GM19023 (cell line): Measurements from ENCODE around the gene DEPDC1B.
A peak's percentile ranks its signal among the peaks of the same experiment; 100 is the strongest.
"Not testable (repeated sequence)": the region's sequence is repeated elsewhere in the genome, so short reads cannot be mapped to it uniquely, and the experiment has no call there.

Experiments used
- ATAC-seq: cut with Tn5 transposase; IDR thresholded peaks from one replicate; pipeline ENCODE4 v1.9.1; 2021; ENCODE audit warnings: mild to moderate bottlenecking, moderate library complexity; ENCODE audit not compliant: unreplicated experiment

DEPDC1B gene

DNA sequence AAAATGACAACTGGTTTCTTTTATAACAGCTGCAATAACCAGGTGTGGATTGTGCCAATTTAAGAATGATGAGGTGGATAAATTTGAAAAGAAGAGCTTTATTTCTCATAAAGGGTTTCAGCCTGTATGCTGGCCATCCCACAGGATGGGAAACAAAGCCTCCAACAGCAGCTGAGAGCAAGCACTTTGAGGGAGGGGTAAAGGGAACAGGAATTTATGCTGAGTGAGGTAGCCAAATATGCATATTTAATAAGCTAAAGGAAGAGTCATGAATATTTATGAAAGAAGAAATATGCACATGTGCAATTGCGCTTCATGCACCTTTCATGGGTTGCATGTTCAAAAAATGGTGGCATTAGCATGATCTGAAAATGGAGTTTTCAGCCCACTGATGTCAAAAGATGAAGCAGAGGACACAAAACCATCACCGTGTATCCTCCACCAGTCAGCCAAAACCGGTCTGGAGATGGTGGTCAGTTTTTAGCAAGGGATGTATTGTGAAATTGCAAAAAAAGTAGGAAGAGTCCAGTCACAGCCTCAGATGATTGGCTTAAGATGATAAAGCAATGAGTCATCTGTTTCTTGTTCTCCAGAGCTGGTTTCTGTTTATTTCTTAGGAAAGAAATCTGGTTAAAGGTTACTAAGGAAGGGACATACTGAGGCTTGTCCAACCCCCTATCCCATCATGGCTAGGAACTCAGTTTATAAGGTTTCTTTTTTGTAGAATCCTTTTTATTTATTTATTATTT is 47.9 kb downstream of the DEPDC1B start:
- ATAC-seq: no peak

DNA sequence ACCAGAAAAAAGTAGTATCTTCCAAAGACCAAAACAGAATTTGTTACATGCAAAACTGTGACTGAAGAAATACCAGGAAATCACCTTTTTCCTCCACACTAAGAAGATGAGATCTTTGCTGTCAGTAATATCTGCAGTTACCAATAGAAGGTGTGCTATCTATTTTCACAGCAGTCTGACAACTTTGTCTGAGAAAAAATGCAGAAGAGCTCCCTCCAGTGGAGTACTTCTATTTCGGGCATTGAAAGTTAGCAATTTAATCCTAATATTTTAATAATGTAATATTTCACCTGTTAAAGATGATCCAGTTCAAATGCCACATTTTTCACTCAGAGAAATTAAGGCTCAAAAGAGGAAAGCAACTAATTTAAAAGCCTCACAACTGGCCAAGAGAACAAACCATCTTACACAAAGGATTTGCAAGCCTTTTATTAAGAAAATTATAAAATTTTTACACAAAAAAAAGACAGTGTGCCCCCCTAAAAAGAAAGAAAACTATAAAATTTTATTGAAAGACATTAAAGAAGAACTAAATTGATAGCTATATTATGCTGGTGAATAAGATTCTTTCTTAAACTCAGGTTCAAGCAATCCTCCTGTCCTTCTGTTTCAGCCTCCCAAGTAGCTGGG is 50.6 kb downstream of the DEPDC1B start:
- ATAC-seq: no peak

DNA sequence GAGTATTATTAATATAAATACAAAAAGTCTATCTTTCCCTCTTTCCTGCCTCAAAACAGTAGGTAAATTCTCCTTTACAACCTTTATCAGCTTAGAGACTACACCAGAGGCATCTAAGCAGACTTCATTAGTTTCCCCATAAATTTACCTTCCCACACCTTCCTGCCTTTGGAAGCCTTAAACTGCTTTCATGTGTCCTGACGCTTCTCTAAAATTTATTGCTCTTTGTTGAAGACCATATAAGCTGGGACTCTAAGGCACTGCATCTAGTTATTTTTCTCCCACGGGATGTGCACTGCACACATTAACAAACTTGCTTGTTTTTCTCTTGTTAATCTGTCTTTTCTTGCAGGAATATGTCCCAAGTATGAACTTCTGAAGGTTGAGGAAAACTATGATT is 51.8 kb downstream of the DEPDC1B start:
- no peak for ATAC-seq

DNA sequence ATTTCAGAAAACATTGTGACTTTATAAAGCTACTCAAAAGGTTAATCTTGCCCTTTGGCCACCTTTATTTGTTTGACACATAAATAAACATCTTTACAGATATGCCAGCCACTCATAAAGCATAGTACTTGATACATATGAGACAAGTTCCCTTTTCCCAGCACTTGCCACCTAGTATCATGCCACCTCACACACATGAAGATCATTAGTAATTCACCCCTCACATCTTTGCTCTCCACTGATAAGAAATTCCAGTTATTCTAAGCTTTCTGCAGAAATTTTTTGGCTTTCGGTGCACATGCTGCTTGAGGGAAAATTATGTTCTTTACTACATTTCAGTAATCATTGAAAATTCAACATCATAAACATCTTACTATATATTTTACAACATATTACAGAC is 59.1 kb downstream of the DEPDC1B start:
- ATAC-seq: no peak

DNA sequence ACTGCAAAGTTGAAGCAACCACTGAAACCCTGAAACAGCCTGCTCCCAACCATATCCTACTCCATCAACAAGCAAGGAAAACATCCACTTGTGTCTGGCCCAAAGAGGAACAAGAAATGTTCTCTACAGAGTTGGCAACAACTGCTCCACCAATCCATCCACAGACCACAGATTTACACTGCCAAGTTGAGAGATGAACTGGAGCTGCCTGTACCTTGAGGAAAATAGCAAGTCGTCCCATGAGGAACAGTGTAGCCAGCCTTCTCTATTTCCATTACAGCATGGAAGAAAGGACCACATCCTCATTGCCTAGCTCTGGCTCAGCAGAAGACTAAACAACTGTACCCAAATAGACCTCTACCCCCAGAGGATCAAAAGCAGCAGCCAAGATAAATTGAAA is 60.4 kb downstream of the DEPDC1B start:
- ATAC-seq: no peak

DNA sequence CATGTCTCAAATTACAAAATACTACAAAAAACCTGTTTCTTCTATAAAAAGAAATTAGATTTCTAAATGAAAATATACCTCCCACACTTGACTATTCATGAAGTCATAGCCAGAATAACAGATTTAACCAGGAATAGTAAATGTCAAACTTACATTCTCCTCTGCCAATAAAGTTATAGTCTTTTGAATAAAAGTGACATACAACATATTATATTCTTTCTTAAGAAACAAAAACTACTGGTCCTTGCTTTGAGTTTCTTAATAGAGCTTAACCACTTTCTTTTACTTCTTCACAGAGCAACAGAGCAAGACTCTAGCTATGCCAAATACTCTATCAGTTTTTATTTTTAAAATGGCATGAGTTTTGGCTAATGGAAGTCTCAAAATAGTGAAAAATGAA is 61.7 kb downstream of the DEPDC1B start:
- ATAC-seq: no peak

DNA sequence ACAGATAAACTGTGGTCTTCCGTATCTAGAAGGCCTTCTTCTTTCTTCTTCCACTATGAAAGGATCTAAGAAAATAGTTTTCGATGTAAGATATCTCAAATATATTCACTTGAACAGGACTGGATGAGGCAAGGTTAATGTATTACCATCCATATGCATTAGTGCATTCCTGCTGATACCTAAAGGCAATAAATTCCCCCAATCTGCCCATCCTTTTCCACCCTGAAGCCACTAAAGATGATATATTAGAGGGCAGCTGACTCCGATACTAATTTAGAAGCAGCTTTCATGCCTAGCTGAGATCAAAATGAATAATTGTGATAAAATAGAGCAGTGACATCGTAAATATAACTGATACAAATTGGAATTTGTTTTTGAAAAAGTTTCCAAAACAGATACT is 63.3 kb downstream of the DEPDC1B start:
- no peak for ATAC-seq

DNA sequence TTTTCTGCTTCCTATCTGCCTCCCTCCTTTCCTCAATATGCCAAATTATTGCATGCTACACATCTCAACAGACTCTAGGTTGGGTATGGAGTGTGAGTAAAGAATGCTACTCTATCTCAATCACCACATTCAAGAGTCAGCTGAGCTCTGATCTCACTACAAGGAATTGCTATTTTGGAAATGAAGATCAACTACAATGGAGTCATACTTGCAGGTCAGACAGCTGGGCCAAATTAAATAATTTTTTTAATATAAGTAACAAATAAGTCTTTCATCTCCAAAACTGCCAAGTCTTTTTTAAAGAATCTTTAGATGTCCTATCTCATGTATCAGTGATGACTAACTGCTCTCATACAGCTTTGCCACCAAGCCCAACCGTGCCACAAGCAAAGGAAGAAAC is 64.0 kb downstream of the DEPDC1B start:
- no peak for ATAC-seq

DNA sequence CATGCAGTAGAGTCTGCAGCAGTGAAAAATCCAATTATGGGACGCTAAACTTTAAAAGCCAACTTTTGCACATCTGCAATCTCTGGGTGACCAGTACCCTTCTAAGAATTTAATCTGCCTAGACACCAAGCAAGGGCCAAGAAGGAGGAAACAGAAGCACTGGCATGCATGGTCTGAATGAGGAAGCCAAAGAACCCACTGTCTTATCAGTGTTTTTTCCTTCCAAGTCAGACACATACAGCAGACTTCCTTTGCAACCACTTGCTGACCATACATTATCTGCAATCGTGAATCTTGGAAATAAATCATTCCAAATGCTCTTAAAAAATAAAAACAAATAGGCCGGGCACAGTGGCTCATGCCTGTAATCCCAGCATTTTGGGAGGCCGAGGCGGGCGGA is 65.9 kb downstream of the DEPDC1B start:
- no peak for ATAC-seq

DNA sequence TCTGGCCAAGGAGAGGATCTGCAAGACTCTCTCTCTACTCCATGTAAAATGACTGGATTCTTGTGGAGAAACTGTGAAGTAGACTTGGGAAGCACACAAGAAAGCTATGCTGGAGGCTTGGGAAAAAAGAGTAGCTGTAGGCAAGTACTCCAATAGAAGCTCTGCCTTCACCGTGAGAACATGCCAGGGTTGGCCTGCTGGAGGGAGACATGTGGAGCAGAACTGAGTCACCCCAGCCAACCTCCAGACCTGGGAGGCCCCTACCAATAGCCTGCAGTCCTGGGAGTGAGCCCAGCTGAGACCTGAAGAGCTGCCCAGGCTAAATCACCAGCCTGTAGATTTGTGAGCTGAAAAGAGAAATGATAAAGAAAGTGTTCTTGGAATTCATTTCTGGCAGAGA is 66.6 kb downstream of the DEPDC1B start:
- no peak for ATAC-seq

DNA sequence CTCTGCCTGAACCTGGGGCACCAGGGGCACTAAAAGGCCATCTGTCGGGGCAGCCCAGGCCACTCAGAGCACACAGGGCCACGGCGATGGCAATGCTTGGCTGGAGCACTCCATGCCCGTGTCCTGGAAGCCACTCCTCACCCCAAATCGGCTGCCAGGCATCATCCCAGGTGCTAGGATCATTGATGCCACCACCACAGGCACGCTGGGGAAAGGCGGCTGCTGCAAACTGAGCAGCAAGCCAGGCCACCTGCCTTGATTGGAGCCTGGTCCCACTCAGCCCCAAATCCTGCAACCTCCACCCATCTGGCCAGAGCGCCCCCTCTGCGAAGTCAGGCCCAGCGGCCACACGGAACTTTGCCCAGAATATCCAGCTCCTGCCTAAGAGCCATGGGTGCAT is 67.8 kb downstream of the DEPDC1B start:
- no peak for ATAC-seq

DNA sequence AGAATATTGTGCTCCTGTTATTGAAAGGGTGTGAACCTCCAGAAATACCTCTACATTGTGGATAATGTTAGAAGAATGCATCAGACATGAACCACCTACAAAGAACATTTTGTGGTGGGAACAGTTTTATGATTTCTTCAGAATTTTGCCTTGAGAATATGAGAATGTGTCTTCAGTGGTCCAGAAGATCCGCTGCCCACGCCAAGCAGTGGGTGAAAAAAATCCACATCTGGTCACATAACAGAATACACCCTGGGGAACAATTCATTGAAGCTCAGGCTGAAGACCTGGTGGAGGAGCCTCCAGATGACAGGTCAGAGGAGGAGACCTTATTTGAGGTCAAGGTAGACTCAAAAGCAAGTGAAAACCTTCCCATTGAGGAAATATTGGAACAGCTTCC is 69.1 kb downstream of the DEPDC1B start:
- no peak for ATAC-seq

DNA sequence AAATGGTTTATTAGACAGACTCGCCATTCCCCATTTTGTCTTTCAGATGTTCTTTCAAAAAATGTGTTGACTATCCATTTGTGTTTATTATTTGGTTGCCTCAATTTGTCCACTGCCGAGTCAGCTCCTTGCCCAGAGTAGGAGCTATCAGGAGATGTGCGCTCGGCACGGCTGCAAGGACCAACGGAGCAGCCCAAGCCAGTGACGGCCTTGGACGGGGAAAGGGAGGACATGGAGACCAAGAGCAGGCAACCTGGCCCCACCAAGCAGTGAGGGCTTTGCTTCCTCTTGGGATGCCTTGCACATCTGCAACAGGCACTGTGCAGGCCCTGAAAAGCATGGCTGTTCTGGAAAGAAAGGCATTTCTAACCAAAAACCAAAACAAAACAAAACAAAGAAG is 69.8 kb downstream of the DEPDC1B start:
- ATAC-seq: no peak

DNA sequence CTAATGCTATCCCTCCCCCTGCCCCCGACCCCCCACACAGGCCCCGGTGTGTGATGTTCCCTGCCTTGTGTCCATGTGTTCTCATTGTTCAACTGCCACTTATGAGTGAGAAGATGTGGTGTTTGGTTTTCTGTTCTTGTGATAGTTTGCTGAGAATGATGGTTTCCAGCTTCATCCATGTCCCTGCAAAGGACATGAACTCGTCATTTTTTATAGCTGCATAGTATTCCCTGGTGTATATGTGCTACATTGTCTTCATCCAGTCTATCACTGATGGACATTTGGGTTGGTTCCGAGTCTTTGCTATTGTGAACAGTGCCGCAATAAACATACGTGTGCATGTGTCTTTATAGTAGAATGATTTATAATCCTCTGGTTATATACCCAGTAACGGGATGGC is 75.1 kb downstream of the DEPDC1B start:
- ATAC-seq: not testable (repeated sequence)

DNA sequence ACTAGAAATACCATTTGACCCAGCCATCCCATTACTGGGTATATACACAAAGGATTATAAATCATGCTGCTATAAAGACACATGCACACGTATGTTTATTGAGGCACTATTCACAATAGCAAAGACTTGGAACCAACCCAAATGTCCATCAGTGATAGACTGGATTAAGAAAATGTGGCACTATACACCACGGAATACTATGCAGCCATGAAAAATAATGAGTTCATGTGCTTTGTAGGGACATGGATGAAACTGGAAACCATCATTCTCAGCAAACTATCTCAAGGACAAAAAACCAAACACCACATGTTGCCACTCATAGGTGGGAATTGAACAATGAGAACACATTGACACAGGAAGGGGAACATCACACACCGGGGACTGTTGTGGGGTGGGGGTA is 79.2 kb downstream of the DEPDC1B start:
- ATAC-seq: not testable (repeated sequence)

DNA sequence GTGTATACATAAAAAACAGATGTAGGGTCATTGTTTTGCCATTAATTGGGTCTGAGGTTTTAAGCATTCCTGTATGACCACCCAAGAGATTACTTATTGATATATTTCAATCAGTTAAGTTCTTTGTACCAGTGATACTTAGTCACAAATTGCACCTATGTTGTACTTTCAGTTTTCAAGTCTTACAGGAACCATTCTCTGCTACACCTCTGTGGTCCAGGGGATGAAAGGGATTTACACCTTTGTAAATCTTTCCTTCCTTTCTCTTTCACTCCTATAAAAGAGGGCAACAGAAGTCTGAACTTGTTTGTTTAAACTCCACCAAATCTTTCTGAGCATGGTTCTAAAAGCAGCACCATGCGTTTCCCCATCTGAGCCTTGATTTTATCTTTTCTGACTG is 86.1 kb downstream of the DEPDC1B start:
- no peak for ATAC-seq

DNA sequence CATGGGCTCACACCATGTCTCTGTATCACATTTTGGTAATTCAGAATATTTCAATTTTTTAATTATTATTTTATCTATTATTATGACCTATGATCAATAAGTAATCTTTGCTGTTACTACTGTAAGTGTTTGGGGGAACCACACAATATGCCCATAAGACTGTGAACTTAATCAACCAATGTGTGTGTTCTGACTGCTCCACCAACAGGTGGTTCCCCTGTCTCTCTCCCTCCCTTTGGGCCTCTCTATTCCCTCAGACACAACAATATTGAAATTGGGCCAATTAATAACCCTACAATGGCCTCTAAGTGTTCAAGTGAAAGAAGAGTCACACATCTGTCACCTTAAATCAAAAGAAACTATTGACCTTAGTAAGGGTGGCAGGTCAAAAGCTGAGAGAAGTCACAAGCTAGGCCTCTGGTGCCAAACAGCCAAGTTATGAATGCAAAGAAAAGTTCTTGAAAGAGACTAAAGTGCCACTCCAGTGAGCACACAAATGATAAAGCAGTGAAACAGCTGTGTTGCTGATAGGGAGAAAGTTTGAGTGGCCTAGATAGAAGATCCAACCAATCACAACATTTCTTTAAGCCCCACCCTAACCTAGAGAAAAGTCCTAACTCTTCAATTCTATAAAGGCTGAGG is 88.7 kb downstream of the DEPDC1B start:
- no peak for ATAC-seq

DNA sequence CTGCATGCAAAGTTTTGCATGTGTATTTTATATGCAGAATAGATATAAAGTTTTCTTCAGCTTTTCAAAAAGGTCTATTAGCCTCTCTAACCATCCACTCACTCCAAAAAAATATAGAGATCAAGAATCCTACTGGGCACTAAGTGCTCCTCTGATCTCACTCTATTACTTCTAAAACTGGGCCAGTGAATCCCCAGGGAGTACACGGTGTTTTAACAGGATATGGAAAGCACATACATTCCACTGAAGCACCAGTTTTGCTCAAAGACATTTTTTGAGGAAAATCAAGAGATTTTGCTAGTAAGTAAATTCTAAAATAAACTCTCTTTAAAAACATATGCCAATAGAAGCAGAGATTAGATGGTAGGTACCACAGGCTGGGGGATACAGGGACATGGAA is 95.2 kb downstream of the DEPDC1B start:
- no peak for ATAC-seq

DNA sequence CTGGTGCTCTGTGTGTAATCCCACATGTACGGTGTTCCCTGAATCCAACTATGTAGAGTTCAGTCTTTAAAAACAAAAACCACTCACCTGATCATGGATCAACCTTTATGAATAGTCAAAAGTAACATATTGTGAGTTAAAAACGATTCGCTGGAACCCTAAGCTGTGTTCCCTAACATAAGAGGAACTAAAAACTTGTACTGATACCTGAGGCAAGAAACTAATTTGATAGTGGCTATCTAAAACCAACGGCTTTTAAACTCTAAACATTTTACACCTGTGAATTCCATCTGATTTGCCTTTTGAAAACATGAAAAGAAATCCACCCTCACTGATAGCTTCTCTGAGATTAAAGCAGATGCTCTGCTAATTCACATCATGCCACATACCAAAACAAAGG is 101.5 kb downstream of the DEPDC1B start:
- ATAC-seq: no peak

DNA sequence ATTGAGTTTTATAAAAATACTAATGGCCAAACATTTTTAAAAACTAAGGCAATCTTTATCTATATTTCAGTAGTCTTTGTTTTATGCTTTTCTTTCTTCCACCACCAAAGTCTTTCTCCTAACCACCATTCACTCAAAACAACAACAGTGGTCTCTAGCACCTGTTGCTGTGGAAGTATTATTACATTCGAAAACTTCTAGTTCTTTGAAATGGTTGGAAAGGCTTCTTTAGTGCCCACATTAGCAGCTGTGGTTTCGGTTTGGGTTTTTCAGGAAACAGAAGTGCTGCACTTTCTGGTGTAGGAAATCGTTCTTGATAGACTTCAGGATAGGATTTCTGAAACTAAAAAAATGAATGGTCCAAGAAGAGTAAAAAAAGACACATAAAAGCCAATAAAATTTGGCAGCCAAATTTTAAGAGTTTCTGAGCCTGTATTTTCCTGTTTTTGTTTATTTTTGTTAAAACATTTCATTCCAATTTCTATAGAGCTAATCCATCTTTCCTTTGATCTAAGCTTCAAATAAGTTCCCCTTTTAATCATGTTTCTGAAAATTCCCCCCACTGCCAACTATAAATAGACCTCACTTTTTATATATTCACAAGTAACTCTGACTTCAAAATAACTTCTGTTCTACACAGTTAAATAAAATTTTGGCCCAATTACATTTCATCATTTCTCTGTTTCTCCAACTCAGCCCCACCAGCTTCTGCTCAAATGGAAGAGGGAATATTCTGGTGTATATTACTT is 102.2 kb downstream of the DEPDC1B start:
- ATAC-seq: peak; percentile 74

DNA sequence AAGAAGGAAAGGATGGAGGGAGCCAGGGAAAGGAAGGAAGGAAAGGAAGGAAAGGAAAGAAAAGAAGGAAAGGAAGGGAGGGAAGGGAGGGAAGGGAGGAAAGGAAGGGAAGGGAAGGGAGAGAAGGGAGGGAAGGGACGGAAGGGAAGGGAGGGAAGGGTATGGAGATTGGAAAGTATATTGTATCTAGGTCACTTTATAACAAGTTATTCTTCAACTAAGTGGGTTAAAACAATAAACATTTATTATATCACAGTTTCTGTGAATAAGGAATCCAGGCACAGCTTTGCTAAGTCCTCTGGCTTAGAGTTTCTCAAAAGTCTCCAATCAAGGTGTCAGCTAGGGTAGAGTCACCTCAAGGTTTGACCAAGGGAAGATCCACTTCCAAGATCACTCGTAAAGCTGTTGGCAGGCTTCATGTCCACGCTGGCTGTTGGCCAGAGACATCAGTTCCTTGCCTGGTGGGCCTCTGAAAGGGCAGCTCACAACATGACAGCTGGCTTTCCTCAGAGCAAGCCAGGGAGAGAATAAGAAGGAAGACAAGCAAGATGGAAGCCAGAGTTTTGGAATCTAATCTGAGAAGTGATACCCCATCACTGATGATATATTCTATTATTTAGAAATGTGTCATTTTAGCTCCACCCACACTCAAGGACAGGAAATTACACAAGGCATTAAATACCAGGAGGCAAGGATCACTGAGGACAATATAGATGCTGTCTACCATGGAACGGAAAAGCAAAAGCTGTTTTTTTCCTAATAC is 105.1 kb downstream of the DEPDC1B start:
- no peak for ATAC-seq
